IMR-90 (cell line): ENCODE results near the gene ZDHHC14.

Source experiments
- CEBPB ChIP-seq: IDR thresholded peaks from 2 replicates; pipeline ENCODE4 v1.6.1; 2012; ENCODE audit warnings: low read depth, low read length, improper control_type of control experiment
- ELK1 ChIP-seq: fragments of 150-350 bp; IDR thresholded peaks from 2 replicates; pipeline ENCODE4 v1.6.1; 2016; ENCODE audit warnings: low read depth, mild to moderate bottlenecking, low read length, moderate library complexity, borderline replicate concordance
- FOS ChIP-seq: fragments of 150-350 bp; IDR thresholded peaks from 2 replicates; pipeline ENCODE4 v1.6.1; 2016; ENCODE audit warnings: low read depth, low read length
- MAFK ChIP-seq: IDR thresholded peaks from 2 replicates; pipeline ENCODE4 v1.6.1; 2012; ENCODE audit warnings: low read depth, low read length, improper control_type of control experiment
- NFE2L2 ChIP-seq: fragments of 150-350 bp; IDR thresholded peaks from 2 replicates; pipeline ENCODE4 v1.6.1; 2016; ENCODE audit warnings: low read depth, mild to moderate bottlenecking, low read length
- POLR2A ChIP-seq: IDR thresholded peaks from 2 replicates; pipeline ENCODE4 v1.6.1; 2012; ENCODE audit warnings: mild to moderate bottlenecking, low read depth, low read length
- RCOR1 ChIP-seq: IDR thresholded peaks from 2 replicates; pipeline ENCODE4 v1.6.1; 2012; ENCODE audit warnings: mild to moderate bottlenecking, low read length, improper control_type of control experiment; ENCODE audit not compliant: insufficient replicate concordance
- SMC3 ChIP-seq: fragments of 150-350 bp; IDR thresholded peaks from 2 replicates; pipeline ENCODE4 v1.6.1; 2016; ENCODE audit warnings: low read depth, mild to moderate bottlenecking, antibody characterized with exemption, low read length, moderate library complexity
- TF ChIP-seq, protein P1 (sequence below): conservative IDR thresholded peaks from 2 replicates; pipeline ENCODE4 v1.5.1; 2012; ENCODE audit warnings: mild to moderate bottlenecking, low read depth, low read length, improper control_type of control experiment

- TF ChIP-seq POLR2A = no peak
- TF ChIP-seq, protein P1, sequence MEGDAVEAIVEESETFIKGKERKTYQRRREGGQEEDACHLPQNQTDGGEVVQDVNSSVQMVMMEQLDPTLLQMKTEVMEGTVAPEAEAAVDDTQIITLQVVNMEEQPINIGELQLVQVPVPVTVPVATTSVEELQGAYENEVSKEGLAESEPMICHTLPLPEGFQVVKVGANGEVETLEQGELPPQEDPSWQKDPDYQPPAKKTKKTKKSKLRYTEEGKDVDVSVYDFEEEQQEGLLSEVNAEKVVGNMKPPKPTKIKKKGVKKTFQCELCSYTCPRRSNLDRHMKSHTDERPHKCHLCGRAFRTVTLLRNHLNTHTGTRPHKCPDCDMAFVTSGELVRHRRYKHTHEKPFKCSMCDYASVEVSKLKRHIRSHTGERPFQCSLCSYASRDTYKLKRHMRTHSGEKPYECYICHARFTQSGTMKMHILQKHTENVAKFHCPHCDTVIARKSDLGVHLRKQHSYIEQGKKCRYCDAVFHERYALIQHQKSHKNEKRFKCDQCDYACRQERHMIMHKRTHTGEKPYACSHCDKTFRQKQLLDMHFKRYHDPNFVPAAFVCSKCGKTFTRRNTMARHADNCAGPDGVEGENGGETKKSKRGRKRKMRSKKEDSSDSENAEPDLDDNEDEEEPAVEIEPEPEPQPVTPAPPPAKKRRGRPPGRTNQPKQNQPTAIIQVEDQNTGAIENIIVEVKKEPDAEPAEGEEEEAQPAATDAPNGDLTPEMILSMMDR = no peak
- TF ChIP-seq RCOR1 = no peak
- TF ChIP-seq FOS = no peak
- TF ChIP-seq SMC3 = no peak
- no peak for TF ChIP-seq CEBPB
- TF ChIP-seq ELK1 = no peak
- no peak for TF ChIP-seq MAFK
- no peak for TF ChIP-seq NFE2L2
These were observed 79.4 kb downstream of the ZDHHC14 start for GRCh38 chr6:157460182-157460999.
